WTC11 (cell line): ENCODE data around the gene BAIAP3. TPM values are rescaled to one million over a fixed set of nuclear protein-coding genes. Genes with fewer than 3 reads are reported as not detected.

Experiments
- ATAC-seq: fragments of 200-7000 bp; cut with Tn5 transposase; 2 replicates; pipeline ENCODE4 v1.10.0; 2021; ENCODE audit warnings: mild to moderate bottlenecking, moderate library complexity
- CTCF ChIA-PET: fragments of 300-600 bp; sonication (Branson Sonifier 250); formaldehyde crosslinking; loops from one replicate; lab custom pipeline; 2021; ENCODE audit warnings: antibody characterized with exemption; lab: Charles Lee
- POLR2A ChIA-PET: fragments of 350-600 bp; sonication (Branson Sonifier 250); formaldehyde crosslinking; loops from one replicate; lab custom pipeline; 2021; ENCODE audit warnings: antibody characterized with exemption; lab: Charles Lee
- DNase-seq: peaks from one replicate; pipeline ENCODE4 v3.0.0; 2021; ENCODE audit warnings: low spot score
- H3K27ac Mint-ChIP-seq: 2 replicates; pipeline ENCODE4 v1.8.0; 2021; ENCODE audit warnings: mixed read lengths
- H3K27me3 Mint-ChIP-seq: 2 replicates; pipeline ENCODE4 v1.8.0; 2021; ENCODE audit warnings: low read depth, mild to moderate bottlenecking, moderate library complexity, mixed read lengths
- H3K36me3 Mint-ChIP-seq: 2 replicates; pipeline ENCODE4 v1.8.0; 2021; ENCODE audit warnings: mixed read lengths
- H3K4me1 Mint-ChIP-seq: 2 replicates; pipeline ENCODE4 v1.8.0; 2022; ENCODE audit warnings: mixed read lengths
- H3K4me3 Mint-ChIP-seq: 2 replicates; pipeline ENCODE4 v1.8.0; 2021; ENCODE audit warnings: mild to moderate bottlenecking, moderate library complexity, mixed read lengths
- H3K9me3 Mint-ChIP-seq: 2 replicates; pipeline ENCODE4 v1.8.0; 2021; ENCODE audit warnings: mixed read lengths
- CREB1 ChIP-seq: sonication (generic); formaldehyde crosslinking; IDR thresholded peaks from 2 replicates; pipeline ENCODE4 v1.8.0; 2023; ENCODE audit warnings: mild to moderate bottlenecking, missing genetic modification reagents
- ETV6 ChIP-seq: sonication (generic); formaldehyde crosslinking; IDR thresholded peaks from 2 replicates; pipeline ENCODE4 v1.8.1; 2022; ENCODE audit warnings: mild to moderate bottlenecking, missing genetic modification reagents
- FOXP1 ChIP-seq: sonication (generic); formaldehyde crosslinking; IDR thresholded peaks from 2 replicates; pipeline ENCODE4 v1.8.0; 2022; ENCODE audit warnings: missing genetic modification reagents, mild to moderate bottlenecking, moderate library complexity, borderline replicate concordance
- IRF2 ChIP-seq: sonication (generic); formaldehyde crosslinking; IDR thresholded peaks from 2 replicates; pipeline ENCODE4 v1.8.0; 2022; ENCODE audit warnings: low read depth, missing genetic modification reagents, borderline replicate concordance
- JAZF1 ChIP-seq: fragments of 250-450 bp; sonication (Bioruptor Pico); IDR thresholded peaks from 2 replicates; pipeline ENCODE4 v1.9.0; 2021; ENCODE audit warnings: moderate library complexity, mild to moderate bottlenecking, inconsistent platforms
- MXD4 ChIP-seq: fragments of 250-450 bp; sonication (Bioruptor Pico); IDR thresholded peaks from 2 replicates; pipeline ENCODE4 v1.8.0; 2021; ENCODE audit warnings: mild to moderate bottlenecking, moderate library complexity, borderline replicate concordance
- RORB ChIP-seq: fragments of 250-450 bp; sonication (Bioruptor Pico); IDR thresholded peaks from 2 replicates; pipeline ENCODE4 v1.9.0; 2021; ENCODE audit warnings: mild to moderate bottlenecking
- SMAD4 ChIP-seq: sonication (generic); formaldehyde crosslinking; IDR thresholded peaks from 2 replicates; pipeline ENCODE4 v1.8.0; 2022; ENCODE audit warnings: mild to moderate bottlenecking, missing genetic modification reagents
- SOX15 ChIP-seq: fragments of 250-450 bp; sonication (Bioruptor Pico); IDR thresholded peaks from 2 replicates; pipeline ENCODE4 v1.9.0; 2021; ENCODE audit warnings: mild to moderate bottlenecking
- TCF7 ChIP-seq: sonication (generic); formaldehyde crosslinking; IDR thresholded peaks from 2 replicates; pipeline ENCODE4 v1.8.0; 2022; ENCODE audit warnings: mild to moderate bottlenecking, low read depth, missing genetic modification reagents, moderate library complexity
- ZNF121 ChIP-seq: sonication (generic); formaldehyde crosslinking; IDR thresholded peaks from 2 replicates; pipeline ENCODE4 v1.8.0; 2023; ENCODE audit warnings: missing genetic modification reagents
- ZNF416 ChIP-seq: fragments of 250-450 bp; sonication (Bioruptor Pico); IDR thresholded peaks from 2 replicates; pipeline ENCODE4 v1.9.0; 2021; ENCODE audit warnings: mild to moderate bottlenecking, inconsistent platforms
- ZNF512 ChIP-seq: sonication (generic); formaldehyde crosslinking; IDR thresholded peaks from 2 replicates; pipeline ENCODE4 v1.8.1; 2022; ENCODE audit warnings: missing genetic modification reagents, borderline replicate concordance
- total RNA-seq: library from RNA; stranded (reverse); gene quantifications from 3 replicates; pipeline ENCODE4 v1.2.3, GENCODE V29; 2021
- TF ChIP-seq, protein P1 (sequence below): sonication (generic); formaldehyde crosslinking; IDR thresholded peaks from 2 replicates; pipeline ENCODE4 v1.8.0; 2023; ENCODE audit warnings: missing genetic modification reagents, mild to moderate bottlenecking, borderline replicate concordance
- TF ChIP-seq, protein P2 (sequence below): fragments of 250-450 bp; sonication (Bioruptor Pico); IDR thresholded peaks from 2 replicates; pipeline ENCODE4 v1.9.0; 2021; ENCODE audit warnings: mild to moderate bottlenecking
- TF ChIP-seq, protein P3 (sequence below): sonication (generic); formaldehyde crosslinking; IDR thresholded peaks from 2 replicates; pipeline ENCODE4 v1.8.1; 2023; ENCODE audit warnings: mild to moderate bottlenecking, missing genetic modification reagents

Gene BAIAP3
- total RNA-seq, 1 experiment from 2014 or later, result 18.8 TPM

DNA sequence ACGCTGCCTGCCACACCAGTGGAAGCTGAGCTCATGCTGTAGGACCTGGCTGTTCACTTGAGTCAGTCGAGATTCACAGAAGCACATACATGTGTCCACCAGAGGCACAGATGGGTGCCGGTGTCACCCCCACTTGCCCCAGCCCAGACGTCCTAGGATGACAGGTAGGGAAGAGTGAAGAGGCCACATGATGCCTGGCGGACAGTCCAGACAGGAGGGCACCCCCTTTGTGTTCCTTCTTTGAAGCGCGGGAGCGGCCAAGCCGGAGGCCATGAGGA, 15.2 kb upstream of the BAIAP3 start:
- Mint-ChIP-seq H3K27ac (peak overlapping the region; percentile 63; the same call in 1 of the 2 replicates), H3K9me3 (no peaks in the 10 kb centered on the region), H3K27me3 (no peaks in the 10 kb centered on the region)

DNA sequence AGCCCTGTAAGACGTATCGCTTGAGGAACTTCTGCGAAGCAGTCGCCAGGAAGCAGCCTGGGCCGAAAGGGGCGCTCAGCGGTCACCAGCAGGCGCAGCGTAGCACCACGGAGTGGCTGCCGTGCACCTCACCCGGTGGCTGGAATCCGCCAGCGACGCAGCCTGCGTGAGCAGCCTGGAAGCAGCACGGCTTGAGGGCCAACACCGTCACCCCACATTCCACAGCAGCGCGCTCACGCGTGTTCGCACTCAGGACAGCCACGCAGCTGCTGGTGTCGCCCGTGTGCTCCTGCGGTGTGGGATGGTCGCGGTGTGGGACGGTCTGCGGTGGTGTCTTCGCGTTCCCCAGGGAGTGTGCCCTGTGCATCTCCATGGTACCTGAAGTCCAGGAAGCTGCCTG, 14.4 kb upstream of the BAIAP3 start:
- no peak for ATAC-seq
- TF ChIP-seq JAZF1 (CRISPR knock-in tag), result no peak
- TF ChIP-seq FOXP1 (CRISPR knock-in tag), result 0 out of 2 replicates have a peak, but pooled peaks have one; percentile 30
- CTCF ChIA-PET, result no interaction called here
- H3K27me3 Mint-ChIP-seq, result no peaks in the 10 kb centered on the region
- no peaks in the 10 kb centered on the region for H3K4me1 Mint-ChIP-seq
- POLR2A ChIA-PET, result no interaction called here
- H3K9me3 Mint-ChIP-seq, result no peaks in the 10 kb centered on the region
- H3K4me3 Mint-ChIP-seq, result no peak overlapping the region
- peak overlapping the region; percentile 68 for H3K27ac Mint-ChIP-seq
- peaks cover 69% of the 10 kb centered on the region for H3K36me3 Mint-ChIP-seq
- no peak for DNase-seq

More for the DNA sequence above, 15.2 kb upstream of the BAIAP3 start:
- TF ChIP-seq CREB1 (no peak), ZNF512 (no peak), SOX15 (CRISPR knock-in tag) (no peak), IRF2 (no peak), ZNF416 (no peak), ZNF121 (CRISPR knock-in tag) (no peak), ETV6 (CRISPR knock-in tag) (no peak), RORB (CRISPR knock-in tag) (no peak), TCF7 (CRISPR knock-in tag) (no peak), MXD4 (CRISPR knock-in tag) (no peak), SMAD4 (CRISPR knock-in tag) (no peak)
- TF ChIP-seq, protein P1, sequence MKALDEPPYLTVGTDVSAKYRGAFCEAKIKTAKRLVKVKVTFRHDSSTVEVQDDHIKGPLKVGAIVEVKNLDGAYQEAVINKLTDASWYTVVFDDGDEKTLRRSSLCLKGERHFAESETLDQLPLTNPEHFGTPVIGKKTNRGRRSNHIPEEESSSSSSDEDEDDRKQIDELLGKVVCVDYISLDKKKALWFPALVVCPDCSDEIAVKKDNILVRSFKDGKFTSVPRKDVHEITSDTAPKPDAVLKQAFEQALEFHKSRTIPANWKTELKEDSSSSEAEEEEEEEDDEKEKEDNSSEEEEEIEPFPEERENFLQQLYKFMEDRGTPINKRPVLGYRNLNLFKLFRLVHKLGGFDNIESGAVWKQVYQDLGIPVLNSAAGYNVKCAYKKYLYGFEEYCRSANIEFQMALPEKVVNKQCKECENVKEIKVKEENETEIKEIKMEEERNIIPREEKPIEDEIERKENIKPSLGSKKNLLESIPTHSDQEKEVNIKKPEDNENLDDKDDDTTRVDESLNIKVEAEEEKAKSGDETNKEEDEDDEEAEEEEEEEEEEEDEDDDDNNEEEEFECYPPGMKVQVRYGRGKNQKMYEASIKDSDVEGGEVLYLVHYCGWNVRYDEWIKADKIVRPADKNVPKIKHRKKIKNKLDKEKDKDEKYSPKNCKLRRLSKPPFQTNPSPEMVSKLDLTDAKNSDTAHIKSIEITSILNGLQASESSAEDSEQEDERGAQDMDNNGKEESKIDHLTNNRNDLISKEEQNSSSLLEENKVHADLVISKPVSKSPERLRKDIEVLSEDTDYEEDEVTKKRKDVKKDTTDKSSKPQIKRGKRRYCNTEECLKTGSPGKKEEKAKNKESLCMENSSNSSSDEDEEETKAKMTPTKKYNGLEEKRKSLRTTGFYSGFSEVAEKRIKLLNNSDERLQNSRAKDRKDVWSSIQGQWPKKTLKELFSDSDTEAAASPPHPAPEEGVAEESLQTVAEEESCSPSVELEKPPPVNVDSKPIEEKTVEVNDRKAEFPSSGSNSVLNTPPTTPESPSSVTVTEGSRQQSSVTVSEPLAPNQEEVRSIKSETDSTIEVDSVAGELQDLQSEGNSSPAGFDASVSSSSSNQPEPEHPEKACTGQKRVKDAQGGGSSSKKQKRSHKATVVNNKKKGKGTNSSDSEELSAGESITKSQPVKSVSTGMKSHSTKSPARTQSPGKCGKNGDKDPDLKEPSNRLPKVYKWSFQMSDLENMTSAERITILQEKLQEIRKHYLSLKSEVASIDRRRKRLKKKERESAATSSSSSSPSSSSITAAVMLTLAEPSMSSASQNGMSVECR (CRISPR knock-in tag), result no peak
- TF ChIP-seq, protein P2, sequence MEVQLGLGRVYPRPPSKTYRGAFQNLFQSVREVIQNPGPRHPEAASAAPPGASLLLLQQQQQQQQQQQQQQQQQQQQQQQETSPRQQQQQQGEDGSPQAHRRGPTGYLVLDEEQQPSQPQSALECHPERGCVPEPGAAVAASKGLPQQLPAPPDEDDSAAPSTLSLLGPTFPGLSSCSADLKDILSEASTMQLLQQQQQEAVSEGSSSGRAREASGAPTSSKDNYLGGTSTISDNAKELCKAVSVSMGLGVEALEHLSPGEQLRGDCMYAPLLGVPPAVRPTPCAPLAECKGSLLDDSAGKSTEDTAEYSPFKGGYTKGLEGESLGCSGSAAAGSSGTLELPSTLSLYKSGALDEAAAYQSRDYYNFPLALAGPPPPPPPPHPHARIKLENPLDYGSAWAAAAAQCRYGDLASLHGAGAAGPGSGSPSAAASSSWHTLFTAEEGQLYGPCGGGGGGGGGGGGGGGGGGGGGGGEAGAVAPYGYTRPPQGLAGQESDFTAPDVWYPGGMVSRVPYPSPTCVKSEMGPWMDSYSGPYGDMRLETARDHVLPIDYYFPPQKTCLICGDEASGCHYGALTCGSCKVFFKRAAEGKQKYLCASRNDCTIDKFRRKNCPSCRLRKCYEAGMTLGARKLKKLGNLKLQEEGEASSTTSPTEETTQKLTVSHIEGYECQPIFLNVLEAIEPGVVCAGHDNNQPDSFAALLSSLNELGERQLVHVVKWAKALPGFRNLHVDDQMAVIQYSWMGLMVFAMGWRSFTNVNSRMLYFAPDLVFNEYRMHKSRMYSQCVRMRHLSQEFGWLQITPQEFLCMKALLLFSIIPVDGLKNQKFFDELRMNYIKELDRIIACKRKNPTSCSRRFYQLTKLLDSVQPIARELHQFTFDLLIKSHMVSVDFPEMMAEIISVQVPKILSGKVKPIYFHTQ (CRISPR knock-in tag), result no peak
- TF ChIP-seq, protein P3, sequence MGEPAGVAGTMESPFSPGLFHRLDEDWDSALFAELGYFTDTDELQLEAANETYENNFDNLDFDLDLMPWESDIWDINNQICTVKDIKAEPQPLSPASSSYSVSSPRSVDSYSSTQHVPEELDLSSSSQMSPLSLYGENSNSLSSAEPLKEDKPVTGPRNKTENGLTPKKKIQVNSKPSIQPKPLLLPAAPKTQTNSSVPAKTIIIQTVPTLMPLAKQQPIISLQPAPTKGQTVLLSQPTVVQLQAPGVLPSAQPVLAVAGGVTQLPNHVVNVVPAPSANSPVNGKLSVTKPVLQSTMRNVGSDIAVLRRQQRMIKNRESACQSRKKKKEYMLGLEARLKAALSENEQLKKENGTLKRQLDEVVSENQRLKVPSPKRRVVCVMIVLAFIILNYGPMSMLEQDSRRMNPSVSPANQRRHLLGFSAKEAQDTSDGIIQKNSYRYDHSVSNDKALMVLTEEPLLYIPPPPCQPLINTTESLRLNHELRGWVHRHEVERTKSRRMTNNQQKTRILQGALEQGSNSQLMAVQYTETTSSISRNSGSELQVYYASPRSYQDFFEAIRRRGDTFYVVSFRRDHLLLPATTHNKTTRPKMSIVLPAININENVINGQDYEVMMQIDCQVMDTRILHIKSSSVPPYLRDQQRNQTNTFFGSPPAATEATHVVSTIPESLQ, result no peak
- Mint-ChIP-seq H3K4me1 (no peaks in the 10 kb centered on the region), H3K36me3 (peaks cover 67% of the 10 kb centered on the region), H3K4me3 (no peak overlapping the region)
- ChIA-PET CTCF (interaction anchor here (0.9 kb wide), 1 partner anchor 13 kb away, joined by 4 read pairs; no protein-coding TSS in a partner anchor), POLR2A (no interaction called here)
- ATAC-seq, result no peak
- no peak for DNase-seq
